ENCODE data around the gene BAIAP2L2.

The BAIAP2L2 gene

GRCh38 chr22:38089474-38089851 is 21.0 kb downstream of the BAIAP2L2 start:
- TF ChIP-seq POLR2AphosphoS5 (IDR thresholded peaks at IDR 0.05; ENCODE audit: borderline replicate concordance, low read depth, low read length): no peak
- Histone ChIP-seq H3K9me3 (ENCODE audit: low read depth, low read length) (no peaks in the 10 kb centered on the region), H3K27ac (no peak overlapping the region), H3K9ac (ENCODE audit: insufficient read length) (no peak overlapping the region), H3K36me3 (ENCODE audit: insufficient read depth, low read length) (no peaks in the 10 kb centered on the region), H3K4me3 (no peak overlapping the region)
- no peak for DNase-seq (ENCODE audit: low read depth, low spot score)

- TF ChIP-seq EZH2 (IDR thresholded peaks at IDR 0.05): no peak
- TF ChIP-seq POLR2AphosphoS5 (IDR thresholded peaks at IDR 0.05; ENCODE audit: borderline replicate concordance, low read depth, low read length): no peak
- no peak for TF ChIP-seq FOXP2 (optimal IDR thresholded peaks at IDR 0.05; ENCODE audit: control extremely low read depth, extremely low read length, insufficient read depth)
- no peak for DNase-seq (ENCODE audit: low read depth, low spot score)
- no peaks in the 10 kb centered on the region for H3K36me3 ChIP-seq (ENCODE audit: insufficient read depth, low read length)
- H3K27ac ChIP-seq: no peak overlapping the region
- no peak overlapping the region for H3K9ac ChIP-seq (ENCODE audit: insufficient read length)
- H3K4me3 ChIP-seq: no peak overlapping the region
- H3K9me3 ChIP-seq (ENCODE audit: low read depth, low read length): no peaks in the 10 kb centered on the region
Observed at GRCh38 chr22:38088629-38089473, 21.6 kb downstream of the BAIAP2L2 start.

GRCh38 chr22:38087855-38088254 is 22.6 kb downstream of the BAIAP2L2 start:
- Histone ChIP-seq H3K4me3 (no peak overlapping the region), H3K27ac (no peak overlapping the region), H3K36me3 (ENCODE audit: insufficient read depth, low read length) (no peaks in the 10 kb centered on the region), H3K9me3 (ENCODE audit: low read depth, low read length) (no peaks in the 10 kb centered on the region), H3K9ac (ENCODE audit: insufficient read length) (no peak overlapping the region)
- no peak for TF ChIP-seq EZH2 (IDR thresholded peaks at IDR 0.05)
- no peak for TF ChIP-seq FOXP2 (optimal IDR thresholded peaks at IDR 0.05; ENCODE audit: control extremely low read depth, extremely low read length, insufficient read depth)
- no peak for TF ChIP-seq POLR2AphosphoS5 (IDR thresholded peaks at IDR 0.05; ENCODE audit: borderline replicate concordance, low read depth, low read length)
- DNase-seq (ENCODE audit: low read depth, low spot score): no peak

- H3K9ac ChIP-seq (ENCODE audit: insufficient read length): no peak overlapping the region
- H3K4me3 ChIP-seq: no peak overlapping the region
- no peak for DNase-seq (ENCODE audit: low read depth, low spot score)
- H3K36me3 ChIP-seq (ENCODE audit: insufficient read depth, low read length): no peaks in the 10 kb centered on the region
- TF ChIP-seq POLR2AphosphoS5 (IDR thresholded peaks at IDR 0.05; ENCODE audit: borderline replicate concordance, low read depth, low read length): no peak
- TF ChIP-seq FOXP2 (optimal IDR thresholded peaks at IDR 0.05; ENCODE audit: control extremely low read depth, extremely low read length, insufficient read depth): no peak
- no peak for TF ChIP-seq EZH2 (IDR thresholded peaks at IDR 0.05)
- no peak overlapping the region for H3K27ac ChIP-seq
- H3K9me3 ChIP-seq (ENCODE audit: low read depth, low read length): no peaks in the 10 kb centered on the region
Observed at GRCh38 chr22:38086942-38087341, 23.5 kb downstream of the BAIAP2L2 start.

- DNase-seq (ENCODE audit: low read depth, low spot score): no peak
- H3K9ac ChIP-seq (ENCODE audit: insufficient read length): no peak overlapping the region
- no peak overlapping the region for H3K4me3 ChIP-seq
- TF ChIP-seq EZH2 (IDR thresholded peaks at IDR 0.05): no peak
- no peak for TF ChIP-seq POLR2AphosphoS5 (IDR thresholded peaks at IDR 0.05; ENCODE audit: borderline replicate concordance, low read depth, low read length)
- TF ChIP-seq FOXP2 (optimal IDR thresholded peaks at IDR 0.05; ENCODE audit: control extremely low read depth, extremely low read length, insufficient read depth): no peak
- no peak overlapping the region for H3K27ac ChIP-seq
- no peaks in the 10 kb centered on the region for H3K36me3 ChIP-seq (ENCODE audit: insufficient read depth, low read length)
- no peaks in the 10 kb centered on the region for H3K9me3 ChIP-seq (ENCODE audit: low read depth, low read length)
Observed at GRCh38 chr22:38086001-38086845, 24.3 kb downstream of the BAIAP2L2 start.

GRCh38 chr22:38085501-38085900 is 25.0 kb downstream of the BAIAP2L2 start:
- Histone ChIP-seq H3K36me3 (ENCODE audit: insufficient read depth, low read length) (no peaks in the 10 kb centered on the region), H3K27ac (no peak overlapping the region), H3K9ac (ENCODE audit: insufficient read length) (no peak overlapping the region), H3K4me3 (no peak overlapping the region), H3K9me3 (ENCODE audit: low read depth, low read length) (no peaks in the 10 kb centered on the region)
- DNase-seq (ENCODE audit: low read depth, low spot score): no peak
- TF ChIP-seq EZH2 (IDR thresholded peaks at IDR 0.05) (no peak), FOXP2 (optimal IDR thresholded peaks at IDR 0.05; ENCODE audit: control extremely low read depth, extremely low read length, insufficient read depth) (no peak), POLR2AphosphoS5 (IDR thresholded peaks at IDR 0.05; ENCODE audit: borderline replicate concordance, low read depth, low read length) (no peak)

GRCh38 chr22:38085056-38085455 is 25.4 kb downstream of the BAIAP2L2 start:
- H3K9me3 ChIP-seq (ENCODE audit: low read depth, low read length): no peaks in the 10 kb centered on the region
- no peak for DNase-seq (ENCODE audit: low read depth, low spot score)
- no peak overlapping the region for H3K4me3 ChIP-seq
- no peak overlapping the region for H3K27ac ChIP-seq
- H3K9ac ChIP-seq (ENCODE audit: insufficient read length): no peak overlapping the region
- TF ChIP-seq POLR2AphosphoS5 (IDR thresholded peaks at IDR 0.05; ENCODE audit: borderline replicate concordance, low read depth, low read length) (no peak), FOXP2 (optimal IDR thresholded peaks at IDR 0.05; ENCODE audit: control extremely low read depth, extremely low read length, insufficient read depth) (no peak), EZH2 (IDR thresholded peaks at IDR 0.05) (no peak)
- no peaks in the 10 kb centered on the region for H3K36me3 ChIP-seq (ENCODE audit: insufficient read depth, low read length)

GRCh38 chr22:38083931-38084631 is 26.4 kb downstream of the BAIAP2L2 start, which contains the start of gene SLC16A8:
TSS of gene SLC16A8 (minus strand) at chr22:38084184. CDS start at chr22:38082873, 1,311 bp downstream.
- H3K36me3 ChIP-seq (ENCODE audit: insufficient read depth, low read length): no peaks in the 10 kb centered on the region
- no peak for TF ChIP-seq POLR2AphosphoS5 (IDR thresholded peaks at IDR 0.05; ENCODE audit: borderline replicate concordance, low read depth, low read length)
- TF ChIP-seq EZH2 (IDR thresholded peaks at IDR 0.05): no peak
- TF ChIP-seq FOXP2 (optimal IDR thresholded peaks at IDR 0.05; ENCODE audit: control extremely low read depth, extremely low read length, insufficient read depth): no peak
- no peak for DNase-seq (ENCODE audit: low read depth, low spot score)
- H3K27ac ChIP-seq: no peak within 1 kb of the TSS
- H3K4me3 ChIP-seq: no peak within 1 kb of the TSS
- H3K9me3 ChIP-seq (ENCODE audit: low read depth, low read length): no peaks in the 10 kb centered on the region
- H3K9ac ChIP-seq (ENCODE audit: insufficient read length): no peak within 1 kb of the TSS

All from SK-N-MC (cell line).